GM12878 (cell line): ENCODE data around the gene TAS2R41. TPM values are rescaled to one million over a fixed set of nuclear protein-coding genes. Genes with fewer than 3 reads are reported as not detected.

ENCODE experiments used
- ATAC-seq: fragments of 200-7000 bp; cut with Tn5 transposase; 3 replicates; pipeline ENCODE4 v1.9.1; 2020; ENCODE audit warnings: mild to moderate bottlenecking, moderate library complexity
- BruUV-seq: library from RNA; stranded (reverse); fragments of 400-500 nt; replicated peaks from 2 replicates; lab custom pipeline; 2021; lab: Mats Ljungman, UMichigan
- CTCF ChIA-PET: fragments of 300-600 bp; sonication (Branson Sonifier 250); formaldehyde crosslinking; extraction: SDS; loops from one replicate; lab custom pipeline; 2021; ENCODE audit warnings: inconsistent platforms; lab: Yijun Ruan, JAX
- POLR2A ChIA-PET: fragments of 350-600 bp; formaldehyde crosslinking; extraction: SDS; loops from one replicate; lab custom pipeline; 2021; ENCODE audit warnings: inconsistent platforms; lab: Charles Lee
- RAD21 ChIA-PET: fragments of 300-600 bp; sonication (Branson Sonifier 250); formaldehyde crosslinking; loops from one replicate; lab custom pipeline; 2023; ENCODE audit warnings: antibody characterized with exemption; ENCODE audit not compliant: unreplicated experiment; lab: Charles Lee
- SMC1A ChIA-PET: fragments of 300-600 bp; sonication (Branson Sonifier 250); formaldehyde crosslinking; loops from one replicate; lab custom pipeline; 2023; ENCODE audit not compliant: unreplicated experiment, uncharacterized antibody; lab: Charles Lee
- DNase-seq: peaks from one replicate; pipeline ENCODE4 v3.0.0-alpha.2; 2011; ENCODE audit warnings: low read depth, low spot score
- FAIRE-seq: peaks from 3 replicates; lab custom pipeline; 2011; peaks lifted over from hg19 to GRCh38; lab: Jason Lieb, UNC
- H2AFZ ChIP-seq: 2 replicates; pipeline ENCODE4 v1.6.0; 2011; ENCODE audit warnings: low read depth, low read length, control low read depth; ENCODE audit not compliant: control insufficient read depth
- H3K27ac ChIP-seq: 2 replicates; pipeline ENCODE4 v1.5.1; 2011; ENCODE audit warnings: control low read depth; ENCODE audit not compliant: control insufficient read depth, insufficient read depth
- H3K27me3 ChIP-seq, 2 experiments: replicated peaks in 1 of 2; 2 replicates each; pipeline versions ENCODE4 v1.6.0 to v1.6.1; 2011; ENCODE audit warnings: low read length in 1 of 2; ENCODE audit not compliant: control insufficient read depth in 2 of 2, insufficient read depth in 2 of 2
- H3K36me3 ChIP-seq, 2 experiments: 2 replicates each; pipeline ENCODE4 v1.5.1; 2011; ENCODE audit warnings: low read length in 1 of 2; ENCODE audit not compliant: control insufficient read depth in 2 of 2, insufficient read depth in 2 of 2
- H3K4me1 ChIP-seq: 2 replicates; pipeline ENCODE4 v1.6.1; 2011; ENCODE audit warnings: mild to moderate bottlenecking, low read length, moderate library complexity, mixed read lengths; ENCODE audit not compliant: control insufficient read depth, insufficient read depth
- H3K4me2 ChIP-seq: 2 replicates; pipeline ENCODE4 v1.6.0; 2011; ENCODE audit warnings: control low read depth; ENCODE audit not compliant: control insufficient read depth, insufficient read depth
- H3K4me3 ChIP-seq: fragments of 200-600 bp; sonication (generic); 2 replicates; pipeline ENCODE4 v1.5.1; 2016
- H3K79me2 ChIP-seq: 2 replicates; pipeline ENCODE4 v1.6.0; 2011; ENCODE audit warnings: low read length; ENCODE audit not compliant: control insufficient read depth, insufficient read depth
- H3K9ac ChIP-seq: 2 replicates; pipeline ENCODE4 v1.8.0; 2011; ENCODE audit warnings: low read length, control low read depth, mixed read lengths; ENCODE audit not compliant: control insufficient read depth, insufficient read depth
- H3K9me3 ChIP-seq: replicated peaks from 3 replicates; pipeline ENCODE4 v1.5.1; 2011; ENCODE audit warnings: mild to moderate bottlenecking, low read length; ENCODE audit not compliant: control insufficient read depth, insufficient read depth
- H4K20me1 ChIP-seq: 2 replicates; pipeline ENCODE4 v1.6.0; 2011; ENCODE audit not compliant: control insufficient read depth, insufficient read depth
- ATF2 ChIP-seq: IDR thresholded peaks from 2 replicates; pipeline ENCODE4 v1.6.1; 2012; ENCODE audit warnings: low read length, inconsistent platforms
- CREB1 ChIP-seq: IDR thresholded peaks from 2 replicates; pipeline ENCODE4 v1.6.1; 2012; ENCODE audit warnings: low read depth, mild to moderate bottlenecking, inconsistent platforms
- CTCF ChIP-seq, 3 experiments: IDR thresholded peaks in 2 of 3; conservative IDR thresholded peaks in 1 of 3; 2 replicates each; pipeline ENCODE4 v1.5.1; 2011; ENCODE audit warnings: low read depth in 3 of 3, low read length in 3 of 3, mild to moderate bottlenecking in 3 of 3, control low read depth in 2 of 3, moderate library complexity in 2 of 3, inconsistent platforms in 1 of 3, mixed read lengths in 1 of 3; ENCODE audit not compliant: control insufficient read depth in 2 of 3, insufficient read depth in 1 of 3; ENCODE audit errors: extremely low read depth in 1 of 3
- E2F8 ChIP-seq: fragments of 450-650 bp; IDR thresholded peaks from 2 replicates; pipeline ENCODE4 v1.6.1; 2018; ENCODE audit warnings: mild to moderate bottlenecking, low read depth, moderate library complexity; ENCODE audit not compliant: partially characterized antibody
- IRF4 ChIP-seq: IDR thresholded peaks from 2 replicates; pipeline ENCODE4 v1.6.1; 2011; ENCODE audit warnings: low read depth, low read length
- MYB ChIP-seq: fragments of 150-350 bp; IDR thresholded peaks from 2 replicates; pipeline ENCODE4 v1.6.1; 2014; ENCODE audit warnings: mild to moderate bottlenecking, low read depth, low read length, borderline replicate concordance
- MYC ChIP-seq: IDR thresholded peaks from 2 replicates; pipeline ENCODE4 v1.6.1; 2011; ENCODE audit warnings: mild to moderate bottlenecking, low read length, moderate library complexity, inconsistent platforms; ENCODE audit not compliant: insufficient read depth, insufficient replicate concordance, insufficient read length, severe bottlenecking
- NRF1 ChIP-seq: conservative IDR thresholded peaks from 2 replicates; pipeline ENCODE4 v1.6.1; 2011; ENCODE audit warnings: mild to moderate bottlenecking, low read depth, low read length, improper control_type of control experiment
- POLR2AphosphoS5 ChIP-seq: IDR thresholded peaks from 2 replicates; pipeline ENCODE4 v1.6.1; 2011; ENCODE audit warnings: mild to moderate bottlenecking, low read length, inconsistent platforms
- TAF1 ChIP-seq: IDR thresholded peaks from 2 replicates; pipeline ENCODE4 v1.6.1; 2011; ENCODE audit warnings: mild to moderate bottlenecking, low read depth, low read length, borderline replicate concordance
- ZBTB33 ChIP-seq: fragments of 450-650 bp; IDR thresholded peaks from 2 replicates; pipeline ENCODE4 v1.6.1; 2017; ENCODE audit warnings: mild to moderate bottlenecking
- ZNF274 ChIP-seq: IDR thresholded peaks from one replicate; pipeline ENCODE4 v1.8.0; 2011; ENCODE audit not compliant: insufficient read length, insufficient read depth
- ZNF622 ChIP-seq: fragments of 450-650 bp; IDR thresholded peaks from 2 replicates; pipeline ENCODE4 v1.6.1; 2017; ENCODE audit warnings: mild to moderate bottlenecking, inconsistent platforms
- WGBS: methylation state at CpG from one replicate; pipeline ENCODE4 v1.1.6; 2016; ENCODE audit warnings: low lambda C conversion rate; ENCODE audit not compliant: insufficient replicate concordance, insufficient coverage; ENCODE audit errors: missing lambda C conversion rate; 5-methylcytosine and 5-hydroxymethylcytosine counted together
- in situ Hi-C: fragments of 300-500 bp; cut with MboI; formaldehyde crosslinking; loops from 9 replicates; pipeline ENCODE4 v1.14.3; 2018; ENCODE audit warnings: mixed read lengths
- intact Hi-C: fragments of 100-400 bp; cut with micrococcal nuclease; formaldehyde crosslinking; loops from one replicate; pipeline ENCODE4 v1.14.2; 2022; ENCODE audit not compliant: unreplicated experiment
- polyA plus RNA-seq, 11 experiments: library from polyadenylated mRNA; depleted of rRNA in 4 of 11; unstranded in 6 of 11; stranded (reverse) in 5 of 11; fragments of >200 nt; fragmentation: Nextera tagmentation in 4 of 11; fragmentation: Illumina TruSeq in 1 of 11; extraction: Ambion mirVana in 4 of 11; extraction: Trizol in 1 of 11; gene quantifications; 1 replicate in 1 of 11; 2 replicates in 10 of 11; pipeline versions ENCODE4 v1.2.1 to v1.2.3, GENCODE V29; 2011 to 2016; ENCODE audit warnings: inconsistent platforms in 2 of 11, missing spikeins in 2 of 11, low read depth in 1 of 11
- total RNA-seq, 4 experiments: library from RNA; depleted of rRNA in 3 of 4; stranded (reverse); fragments of >200 nt in 3 of 4; fragmentation: Illumina TruSeq in 1 of 4; extraction: Trizol in 1 of 4; gene quantifications; 2 replicates each; pipeline versions ENCODE4 v1.2.1 to v1.2.3, GENCODE V29; 2013 to 2021

The TAS2R41 gene
- total and polyA plus RNA-seq, 10 of the 15 experiments (the other 5 are each of a cell fraction or from before 2014, with no cell fraction given): not detected

GRCh38 chr7:143459359-143459758, 18.3 kb upstream of the TAS2R41 start (continued):
- TF ChIP-seq ZBTB33 (no peak), ATF2 (no peak), ZNF274 (no peak), POLR2AphosphoS5 (no peak), ZNF622 (no peak)

- DNase-seq (no peak), FAIRE-seq (no peak), ATAC-seq (no peak)
- in situ Hi-C loops: no loop called here
- no peak overlapping the region for H3K27ac ChIP-seq
- RAD21 ChIA-PET: no interaction called here
- no peak overlapping the region for H3K4me3 ChIP-seq
- no peaks in the 10 kb centered on the region for H3K79me2 ChIP-seq
- no TSS peak for BruUV-seq
- no peaks in the 10 kb centered on the region for H4K20me1 ChIP-seq
- no peaks in the 10 kb centered on the region for H3K4me1 ChIP-seq
- intact Hi-C loops: no loop called here
- CTCF ChIA-PET: no interaction called here
- 0% methylated on average over 4 of the region's 4 CpGs for WGBS
- POLR2A ChIA-PET: no interaction called here
- no peak overlapping the region for H3K4me2 ChIP-seq
- SMC1A ChIA-PET: no interaction called here
- H3K36me3 ChIP-seq: no peaks in the 10 kb centered on the region
- H3K9me3 ChIP-seq: no peaks in the 10 kb centered on the region; the same call in 2 of the 3 replicates
- H3K27me3 ChIP-seq: peaks cover 0 to 4% of the 10 kb centered on the region in 2 experiments; a peak in 1 of 4 replicates
- no peak overlapping the region for H3K9ac ChIP-seq
- H2AFZ ChIP-seq: no peak overlapping the region
- no peak for TF ChIP-seq MYC
- TF ChIP-seq CTCF (IDR thresholded peaks at IDR 0.05 in 2 of 3, conservative IDR thresholded peaks at IDR 0.05 in 1 of 3; ENCODE audit: control insufficient read depth in 2 of 3, extremely low read depth in 1 of 3, insufficient read depth in 1 of 3, low read depth in 3 of 3, low read length in 3 of 3): no peak
- TF ChIP-seq MYB: no peak
- TF ChIP-seq TAF1: no peak
- no peak for TF ChIP-seq NRF1
- TF ChIP-seq IRF4: no peak
- TF ChIP-seq CREB1: no peak
- no peak for TF ChIP-seq E2F8
Observed at GRCh38 chr7:143460271-143460979, 17.2 kb upstream of the TAS2R41 start.
